WTC11 (cell line): ENCODE data around the gene SDHA. TPM values are rescaled to one million over a fixed set of nuclear protein-coding genes. Genes with fewer than 3 reads are reported as not detected.

Experiments used
- ATAC-seq: fragments of 200-7000 bp; cut with Tn5 transposase; 2 replicates; pipeline ENCODE4 v1.10.0; 2021; ENCODE audit warnings: mild to moderate bottlenecking, moderate library complexity
- CTCF ChIA-PET: fragments of 300-600 bp; sonication (Branson Sonifier 250); formaldehyde crosslinking; loops from one replicate; lab custom pipeline; 2021; ENCODE audit warnings: antibody characterized with exemption; lab: Charles Lee
- POLR2A ChIA-PET: fragments of 350-600 bp; sonication (Branson Sonifier 250); formaldehyde crosslinking; loops from one replicate; lab custom pipeline; 2021; ENCODE audit warnings: antibody characterized with exemption; lab: Charles Lee
- DNase-seq: peaks from one replicate; pipeline ENCODE4 v3.0.0; 2021; ENCODE audit warnings: low spot score
- H3K27ac Mint-ChIP-seq: 2 replicates; pipeline ENCODE4 v1.8.0; 2021; ENCODE audit warnings: mixed read lengths
- H3K27me3 Mint-ChIP-seq: 2 replicates; pipeline ENCODE4 v1.8.0; 2021; ENCODE audit warnings: low read depth, mild to moderate bottlenecking, moderate library complexity, mixed read lengths
- H3K36me3 Mint-ChIP-seq: 2 replicates; pipeline ENCODE4 v1.8.0; 2021; ENCODE audit warnings: mixed read lengths
- H3K4me1 Mint-ChIP-seq: 2 replicates; pipeline ENCODE4 v1.8.0; 2022; ENCODE audit warnings: mixed read lengths
- H3K4me3 Mint-ChIP-seq: 2 replicates; pipeline ENCODE4 v1.8.0; 2021; ENCODE audit warnings: mild to moderate bottlenecking, moderate library complexity, mixed read lengths
- H3K9me3 Mint-ChIP-seq: 2 replicates; pipeline ENCODE4 v1.8.0; 2021; ENCODE audit warnings: mixed read lengths
- ATF2 ChIP-seq: sonication (generic); formaldehyde crosslinking; IDR thresholded peaks from 2 replicates; pipeline ENCODE4 v1.8.1; 2022; ENCODE audit warnings: low read depth, missing genetic modification reagents, borderline replicate concordance
- CTCF ChIP-seq: fragments of 200-600 bp; IDR thresholded peaks from 2 replicates; pipeline ENCODE4 v1.8.0; 2022; ENCODE audit warnings: antibody characterized with exemption
- ESRRA ChIP-seq: sonication (generic); formaldehyde crosslinking; IDR thresholded peaks from 2 replicates; pipeline ENCODE4 v1.8.1; 2022; ENCODE audit warnings: mild to moderate bottlenecking, missing genetic modification reagents, borderline replicate concordance
- GABPB1 ChIP-seq: sonication (generic); formaldehyde crosslinking; IDR thresholded peaks from 2 replicates; pipeline ENCODE4 v1.8.1; 2023; ENCODE audit warnings: mild to moderate bottlenecking, missing genetic modification reagents
- IRF2 ChIP-seq: sonication (generic); formaldehyde crosslinking; IDR thresholded peaks from 2 replicates; pipeline ENCODE4 v1.8.0; 2022; ENCODE audit warnings: low read depth, missing genetic modification reagents, borderline replicate concordance
- JUN ChIP-seq: sonication (generic); formaldehyde crosslinking; IDR thresholded peaks from 2 replicates; pipeline ENCODE4 v1.8.0; 2023; ENCODE audit warnings: mild to moderate bottlenecking, missing genetic modification reagents
- NFE2L1 ChIP-seq: sonication (generic); formaldehyde crosslinking; IDR thresholded peaks from 2 replicates; pipeline ENCODE4 v1.8.1; 2023; ENCODE audit warnings: missing genetic modification reagents
- NFYB ChIP-seq: sonication (generic); formaldehyde crosslinking; conservative IDR thresholded peaks from 2 replicates; pipeline ENCODE4 v1.8.0; 2022; ENCODE audit warnings: low read depth, missing genetic modification reagents
- NR1H2 ChIP-seq: sonication (generic); formaldehyde crosslinking; IDR thresholded peaks from 2 replicates; pipeline ENCODE4 v1.9.0; 2021; ENCODE audit warnings: mild to moderate bottlenecking, moderate library complexity, missing genetic modification reagents
- SOX15 ChIP-seq: fragments of 250-450 bp; sonication (Bioruptor Pico); IDR thresholded peaks from 2 replicates; pipeline ENCODE4 v1.9.0; 2021; ENCODE audit warnings: mild to moderate bottlenecking
- TCF7 ChIP-seq: sonication (generic); formaldehyde crosslinking; IDR thresholded peaks from 2 replicates; pipeline ENCODE4 v1.8.0; 2022; ENCODE audit warnings: mild to moderate bottlenecking, low read depth, missing genetic modification reagents, moderate library complexity
- USF2 ChIP-seq: sonication (generic); formaldehyde crosslinking; IDR thresholded peaks from 2 replicates; pipeline ENCODE4 v1.8.1; 2023; ENCODE audit warnings: mild to moderate bottlenecking, missing genetic modification reagents, moderate library complexity
- ZNF232 ChIP-seq: sonication (generic); formaldehyde crosslinking; IDR thresholded peaks from 2 replicates; pipeline ENCODE4 v1.8.0; 2022; ENCODE audit warnings: mild to moderate bottlenecking, missing genetic modification reagents
- ZNF425 ChIP-seq: fragments of 250-450 bp; sonication (Bioruptor Pico); conservative IDR thresholded peaks from 2 replicates; pipeline ENCODE4 v1.9.0; 2021; ENCODE audit warnings: mild to moderate bottlenecking
- ZNF532 ChIP-seq: fragments of 250-450 bp; sonication (Bioruptor Pico); IDR thresholded peaks from 2 replicates; pipeline ENCODE4 v1.9.0; 2021; ENCODE audit warnings: mild to moderate bottlenecking, borderline replicate concordance
- total RNA-seq: library from RNA; stranded (reverse); gene quantifications from 3 replicates; pipeline ENCODE4 v1.2.3, GENCODE V29; 2021
- TF ChIP-seq, protein P1 (sequence below): sonication (generic); formaldehyde crosslinking; IDR thresholded peaks from 2 replicates; pipeline ENCODE4 v1.8.0; 2022; ENCODE audit warnings: mild to moderate bottlenecking, missing genetic modification reagents

The SDHA gene
- total RNA-seq, 1 experiment from 2014 or later = 145 TPM

GRCh38 chr5:204966-205670 lies 13.0 kb upstream of the SDHA start (continued):
- TF ChIP-seq ZNF425 (CRISPR knock-in tag) = no peak

GRCh38 chr5:206406-206805 lies 11.7 kb upstream of the SDHA start:
- no peaks in the 10 kb centered on the region for H3K9me3 Mint-ChIP-seq
- CTCF ChIA-PET = no interaction called here
- peaks cover 16% of the 10 kb centered on the region for H3K4me1 Mint-ChIP-seq
- DNase-seq = no peak
- peaks cover 23% of the 10 kb centered on the region for H3K36me3 Mint-ChIP-seq
- H3K27me3 Mint-ChIP-seq = no peaks in the 10 kb centered on the region
- TF ChIP-seq NR1H2 = no peak
- no peak for TF ChIP-seq TCF7
- TF ChIP-seq, protein P1, sequence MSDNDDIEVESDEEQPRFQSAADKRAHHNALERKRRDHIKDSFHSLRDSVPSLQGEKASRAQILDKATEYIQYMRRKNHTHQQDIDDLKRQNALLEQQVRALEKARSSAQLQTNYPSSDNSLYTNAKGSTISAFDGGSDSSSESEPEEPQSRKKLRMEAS (CRISPR knock-in tag) = no peak
- TF ChIP-seq USF2 (CRISPR knock-in tag) = no peak
- TF ChIP-seq IRF2 (CRISPR knock-in tag) = no peak
- no peak for TF ChIP-seq GABPB1 (CRISPR knock-in tag)
- TF ChIP-seq SOX15 = no peak
- TF ChIP-seq ZNF232 (CRISPR knock-in tag) = no peak
- no peak for TF ChIP-seq JUN (CRISPR knock-in tag)
- TF ChIP-seq NFYB (CRISPR knock-in tag) = no peak
- no peak for TF ChIP-seq ZNF532 (CRISPR knock-in tag)
- TF ChIP-seq NFE2L1 (CRISPR knock-in tag) = no peak
- TF ChIP-seq, all 79 proteins: peak for 0
- ATAC-seq = peak; percentile 34; the same call in 1 of the 2 replicates
- no peak overlapping the region for H3K4me3 Mint-ChIP-seq
- POLR2A ChIA-PET = no interaction called here
- H3K27ac Mint-ChIP-seq = no peak overlapping the region

GRCh38 chr5:206927-207536 lies 11.1 kb upstream of the SDHA start:
- POLR2A ChIA-PET = no interaction called here
- Mint-ChIP-seq H3K27me3 (no peaks in the 10 kb centered on the region), H3K36me3 (peaks cover 23% of the 10 kb centered on the region), H3K4me1 (peaks cover 9% of the 10 kb centered on the region), H3K9me3 (no peaks in the 10 kb centered on the region), H3K27ac (peak overlapping the region; percentile 33), H3K4me3 (no peak overlapping the region)
- no peak for ATAC-seq
- CTCF ChIA-PET = interaction anchor here (0.7 to 2.4 kb wide), 4 partner anchors 11 to 143 kb away, joined by 3 to 14 read pairs (median 4); partner anchors contain the start of genes CCDC127 and SDHA
- no peak for DNase-seq
- TF ChIP-seq ESRRA (CRISPR knock-in tag) (no peak), ATF2 (CRISPR knock-in tag) (no peak), TCF7 (no peak), CTCF (no peak), USF2 (CRISPR knock-in tag) (no peak)
